ENCODE data around the gene NSUN2.

The NSUN2 gene

DNA sequence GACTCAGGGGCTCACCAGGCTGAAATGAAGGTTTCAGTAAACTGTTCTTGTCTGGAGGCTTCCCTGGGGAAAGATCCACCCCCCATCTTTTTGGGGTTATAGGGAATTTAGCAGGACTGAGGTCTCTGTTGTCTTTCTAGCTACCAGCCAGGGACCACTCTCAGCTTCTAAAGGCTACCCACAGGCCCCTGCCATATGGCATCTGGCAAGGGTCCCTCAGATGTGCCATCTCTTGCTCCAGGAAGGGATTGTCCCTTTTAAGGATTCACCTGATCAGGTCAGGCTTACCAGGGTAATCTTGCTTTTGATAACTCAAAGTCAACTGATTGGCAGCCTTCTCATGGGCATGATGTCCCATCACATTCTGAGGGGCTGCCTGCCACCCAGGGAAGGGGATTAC is 65.0 kb downstream of the NSUN2 start:
- Histone ChIP-seq H3K4me1 (ENCODE audit: insufficient read depth, low read length) (no peaks in the 10 kb centered on the region), H3K27me3 (ENCODE audit: insufficient read depth, low read length) (no peaks in the 10 kb centered on the region), H3K36me3 (ENCODE audit: insufficient read depth, low read depth, low read length) (no peaks in the 10 kb centered on the region), H3K4me3 (ENCODE audit: low read length) (no peak overlapping the region), H3K9ac (ENCODE audit: low read depth, low read length) (no peak overlapping the region), H3K27ac (ENCODE audit: low read length) (no peak overlapping the region), H3K9me3 (ENCODE audit: insufficient read depth, low read depth, low read length) (no peaks in the 10 kb centered on the region)

DNA sequence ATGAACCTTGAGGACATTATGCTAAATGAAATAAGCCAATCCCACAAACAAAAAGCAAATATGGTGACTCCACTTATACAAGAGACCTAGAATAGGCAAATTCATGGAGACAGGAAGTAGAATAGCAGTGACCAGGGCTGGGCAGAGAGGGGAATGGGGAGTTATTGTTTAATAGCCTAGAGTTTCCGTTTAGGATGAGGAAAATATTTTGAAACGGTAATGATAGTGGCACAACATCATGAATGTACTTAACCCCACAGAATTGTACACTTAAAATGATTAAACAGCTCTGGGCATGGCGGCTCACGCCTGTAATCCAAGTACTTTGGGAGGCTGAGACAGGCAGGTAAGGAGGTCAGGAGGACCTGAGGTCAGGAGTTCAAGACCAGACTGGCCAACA is 65.8 kb downstream of the NSUN2 start:
- Histone ChIP-seq H3K27ac (ENCODE audit: low read length) (no peak overlapping the region), H3K9ac (ENCODE audit: low read depth, low read length) (no peak overlapping the region), H3K4me3 (ENCODE audit: low read length) (no peak overlapping the region), H3K27me3 (ENCODE audit: insufficient read depth, low read length) (no peaks in the 10 kb centered on the region), H3K36me3 (ENCODE audit: insufficient read depth, low read depth, low read length) (no peaks in the 10 kb centered on the region), H3K4me1 (ENCODE audit: insufficient read depth, low read length) (no peaks in the 10 kb centered on the region), H3K9me3 (ENCODE audit: insufficient read depth, low read depth, low read length) (no peaks in the 10 kb centered on the region; the same call in 1 of the 2 replicates)

DNA sequence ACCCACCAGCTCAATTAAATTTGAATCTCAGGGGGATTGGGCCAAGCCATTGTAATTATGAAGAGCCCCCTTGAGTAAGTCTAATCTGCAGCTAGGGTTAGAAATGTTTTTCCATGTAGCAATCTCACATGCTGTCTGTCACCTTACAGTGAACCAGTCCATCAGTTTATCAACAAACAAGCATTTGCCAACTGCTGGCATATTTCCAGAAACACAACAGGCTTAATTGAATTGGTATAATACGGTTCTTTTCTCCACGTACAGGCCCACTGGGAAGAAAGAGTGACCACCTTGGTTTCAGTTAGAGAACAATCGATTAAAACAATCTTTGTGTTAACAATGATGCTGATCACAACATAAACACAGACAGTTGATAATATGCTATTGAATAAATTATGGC is 67.4 kb downstream of the NSUN2 start:
- Histone ChIP-seq H3K36me3 (ENCODE audit: insufficient read depth, low read depth, low read length) (no peaks in the 10 kb centered on the region), H3K4me3 (ENCODE audit: low read length) (no peak overlapping the region), H3K27ac (ENCODE audit: low read length) (no peak overlapping the region), H3K27me3 (ENCODE audit: insufficient read depth, low read length) (no peaks in the 10 kb centered on the region), H3K9ac (ENCODE audit: low read depth, low read length) (no peak overlapping the region), H3K4me1 (ENCODE audit: insufficient read depth, low read length) (no peaks in the 10 kb centered on the region), H3K9me3 (ENCODE audit: insufficient read depth, low read depth, low read length) (no peaks in the 10 kb centered on the region; the same call in 1 of the 2 replicates)

DNA sequence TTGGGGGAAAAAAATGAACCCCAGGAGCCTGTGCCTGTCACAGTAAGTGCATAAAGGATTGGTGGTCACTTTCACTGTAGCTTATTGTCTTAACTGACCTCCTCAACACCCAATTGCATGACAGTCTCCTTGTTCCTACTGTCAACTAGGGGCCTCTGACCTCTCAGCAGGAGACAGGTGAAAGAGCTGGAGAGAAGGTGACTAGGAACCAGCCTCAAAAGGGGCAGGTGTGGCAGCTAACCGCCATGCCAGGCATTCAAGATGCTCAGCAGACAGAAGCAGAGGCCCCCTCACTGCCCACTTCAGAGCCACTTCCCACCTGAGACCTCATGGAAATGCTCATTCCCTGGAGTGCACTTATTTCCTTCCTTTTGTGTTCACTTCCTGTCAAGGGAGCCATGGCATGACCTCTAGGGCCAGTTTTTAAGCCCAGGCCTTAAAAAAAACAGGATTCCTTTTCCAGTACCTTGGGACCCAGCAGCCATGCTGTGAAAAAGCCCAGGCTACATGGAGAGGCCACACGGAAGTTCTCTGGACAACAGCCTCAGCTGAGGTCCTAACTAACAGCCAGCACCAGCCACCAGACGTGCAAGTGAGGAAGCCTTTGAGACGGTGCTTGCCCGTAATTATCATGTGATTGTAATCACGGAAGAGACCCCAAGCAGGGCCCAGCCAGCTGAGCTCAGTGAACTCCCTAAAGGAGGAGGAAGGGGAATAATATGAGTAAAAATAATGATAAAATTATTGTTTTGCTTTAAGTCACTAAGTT is 74.9 kb downstream of the NSUN2 start:
- Histone ChIP-seq H3K4me1 (ENCODE audit: insufficient read depth, low read length) (no peaks in the 10 kb centered on the region), H3K9ac (ENCODE audit: low read depth, low read length) (no peak overlapping the region), H3K4me3 (ENCODE audit: low read length) (no peak overlapping the region), H3K9me3 (ENCODE audit: insufficient read depth, low read depth, low read length) (peaks cover 32% of the 10 kb centered on the region), H3K27ac (ENCODE audit: low read length) (no peak overlapping the region), H3K27me3 (ENCODE audit: insufficient read depth, low read length) (no peaks in the 10 kb centered on the region), H3K36me3 (ENCODE audit: insufficient read depth, low read depth, low read length) (no peaks in the 10 kb centered on the region)

DNA sequence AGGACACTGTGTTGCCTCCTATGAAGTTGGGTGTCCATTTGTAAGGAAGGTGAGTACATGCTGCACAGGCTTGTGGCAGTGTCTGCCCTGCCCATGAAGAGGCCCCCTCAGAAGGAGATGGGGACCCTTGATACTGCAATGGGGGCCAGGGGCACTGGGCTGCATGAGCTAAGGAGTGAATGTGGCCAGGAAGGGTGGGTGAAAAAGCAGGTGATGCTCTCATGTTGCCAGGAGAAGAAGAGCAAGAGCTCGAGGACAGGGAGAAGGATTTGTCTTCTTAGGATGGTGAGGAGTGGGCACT is 76.1 kb downstream of the NSUN2 start:
- H3K9me3 ChIP-seq (ENCODE audit: insufficient read depth, low read depth, low read length) = peaks cover 32% of the 10 kb centered on the region
- H3K4me3 ChIP-seq (ENCODE audit: low read length) = no peak overlapping the region
- H3K27ac ChIP-seq (ENCODE audit: low read length) = no peak overlapping the region
- H3K4me1 ChIP-seq (ENCODE audit: insufficient read depth, low read length) = no peaks in the 10 kb centered on the region
- no peak overlapping the region for H3K9ac ChIP-seq (ENCODE audit: low read depth, low read length)
- no peaks in the 10 kb centered on the region for H3K27me3 ChIP-seq (ENCODE audit: insufficient read depth, low read length)
- no peaks in the 10 kb centered on the region for H3K36me3 ChIP-seq (ENCODE audit: insufficient read depth, low read depth, low read length)

DNA sequence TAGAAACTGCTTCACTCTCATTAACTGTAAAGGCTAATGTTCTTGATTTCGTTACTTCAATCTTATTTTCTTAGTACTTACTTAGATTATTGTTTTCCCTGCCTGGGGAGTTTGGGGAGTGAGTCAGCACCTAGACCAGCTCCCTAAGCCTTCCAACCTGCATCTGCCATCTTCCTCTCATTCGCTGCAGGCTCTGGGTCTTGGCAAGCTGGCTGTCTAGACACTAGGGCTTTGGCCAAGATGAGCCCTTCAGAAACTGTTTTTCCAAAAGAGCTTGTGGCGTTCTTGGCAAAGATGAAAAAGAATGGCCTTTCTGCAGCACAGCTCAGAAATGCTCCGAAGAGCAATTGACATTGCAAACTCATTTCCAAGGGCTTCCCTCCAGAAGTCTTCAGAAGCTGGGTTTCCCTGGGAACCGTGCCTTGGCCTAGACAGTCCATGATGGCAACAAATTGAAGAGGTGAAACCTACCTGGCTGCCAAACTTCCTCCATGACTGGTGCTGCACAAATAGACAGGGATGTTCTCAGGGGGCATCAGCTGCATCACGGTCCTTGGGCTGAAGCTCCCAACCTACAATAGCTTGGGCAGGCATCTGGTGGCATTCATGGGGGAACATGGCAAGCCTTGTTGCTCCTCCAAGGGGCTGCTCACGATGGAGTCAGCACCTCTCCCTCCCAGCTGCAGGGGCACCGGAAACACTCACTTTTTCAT is 76.6 kb downstream of the NSUN2 start:
- H3K27me3 ChIP-seq (ENCODE audit: insufficient read depth, low read length) = no peaks in the 10 kb centered on the region
- H3K4me1 ChIP-seq (ENCODE audit: insufficient read depth, low read length) = no peaks in the 10 kb centered on the region
- no peaks in the 10 kb centered on the region for H3K36me3 ChIP-seq (ENCODE audit: insufficient read depth, low read depth, low read length)
- no peak overlapping the region for H3K27ac ChIP-seq (ENCODE audit: low read length)
- no peak overlapping the region for H3K9ac ChIP-seq (ENCODE audit: low read depth, low read length)
- H3K4me3 ChIP-seq (ENCODE audit: low read length) = no peak overlapping the region
- H3K9me3 ChIP-seq (ENCODE audit: insufficient read depth, low read depth, low read length) = peaks cover 32% of the 10 kb centered on the region

DNA sequence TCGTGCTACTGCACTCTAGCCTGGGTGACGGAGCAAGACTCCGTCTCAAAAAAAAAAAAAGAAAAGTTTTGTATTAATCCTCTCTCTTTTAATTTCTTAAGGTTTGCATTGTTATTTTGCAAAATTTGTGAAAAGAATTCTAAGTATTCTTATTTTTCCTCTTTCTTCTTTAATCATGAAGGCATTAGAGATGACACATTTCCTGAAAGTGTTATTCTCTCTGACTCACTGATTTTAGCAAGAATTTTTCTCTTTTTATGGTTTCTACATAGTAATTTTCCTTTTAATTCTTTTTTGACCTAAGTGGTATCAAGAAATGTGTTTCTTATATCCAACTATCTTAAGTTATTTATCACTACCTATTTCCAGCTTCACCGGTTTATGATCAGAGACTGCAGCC is 78.0 kb downstream of the NSUN2 start:
- Histone ChIP-seq H3K9me3 (ENCODE audit: insufficient read depth, low read depth, low read length) (peaks cover 30% of the 10 kb centered on the region), H3K27ac (ENCODE audit: low read length) (no peak overlapping the region), H3K4me1 (ENCODE audit: insufficient read depth, low read length) (no peaks in the 10 kb centered on the region), H3K27me3 (ENCODE audit: insufficient read depth, low read length) (no peaks in the 10 kb centered on the region), H3K36me3 (ENCODE audit: insufficient read depth, low read depth, low read length) (no peaks in the 10 kb centered on the region), H3K9ac (ENCODE audit: low read depth, low read length) (no peak overlapping the region), H3K4me3 (ENCODE audit: low read length) (no peak overlapping the region)

DNA sequence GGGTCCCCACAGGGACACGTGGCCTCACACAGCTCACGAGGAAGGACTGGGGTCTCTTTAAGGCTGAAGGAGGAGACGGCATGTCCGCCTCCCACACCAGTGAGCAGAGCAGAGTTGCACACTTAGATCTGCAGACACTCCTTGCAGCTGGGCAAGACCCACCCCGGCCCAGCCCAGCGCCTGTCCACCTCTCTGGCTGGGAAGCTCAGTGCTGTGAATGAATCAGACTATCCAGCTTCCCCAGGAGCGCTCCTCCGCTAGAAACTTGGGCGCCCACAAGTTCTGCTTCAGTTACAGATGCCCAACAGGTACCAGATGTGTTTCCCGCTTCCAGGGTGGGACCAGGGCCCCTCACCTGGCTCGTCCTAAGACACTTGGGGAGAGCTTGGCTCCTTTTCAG is 78.9 kb downstream of the NSUN2 start:
- no peaks in the 10 kb centered on the region for H3K36me3 ChIP-seq (ENCODE audit: insufficient read depth, low read depth, low read length)
- H3K4me3 ChIP-seq (ENCODE audit: low read length) = no peak overlapping the region
- H3K4me1 ChIP-seq (ENCODE audit: insufficient read depth, low read length) = no peaks in the 10 kb centered on the region
- H3K27me3 ChIP-seq (ENCODE audit: insufficient read depth, low read length) = no peaks in the 10 kb centered on the region
- H3K9ac ChIP-seq (ENCODE audit: low read depth, low read length) = no peak overlapping the region
- H3K27ac ChIP-seq (ENCODE audit: low read length) = no peak overlapping the region
- H3K9me3 ChIP-seq (ENCODE audit: insufficient read depth, low read depth, low read length) = peaks cover 24% of the 10 kb centered on the region

DNA sequence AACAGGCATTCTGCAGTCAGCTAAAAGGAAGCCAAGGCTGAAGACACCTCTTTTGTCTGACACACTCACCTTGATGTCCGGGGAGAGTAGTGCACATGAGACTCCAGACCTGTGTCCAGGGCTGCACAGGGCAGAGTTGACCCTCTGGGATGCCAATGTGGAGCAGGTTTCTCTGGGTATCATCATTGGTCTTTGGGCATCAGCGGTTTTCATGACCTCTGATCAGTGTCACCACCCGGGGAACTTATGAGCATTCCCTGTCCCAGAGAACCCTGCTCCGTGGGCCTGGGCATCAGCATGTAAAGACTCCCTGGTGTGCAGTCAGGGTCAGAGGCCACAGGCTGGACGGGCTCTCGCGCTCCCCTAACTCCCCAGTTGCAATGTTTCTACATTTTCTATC is 80.2 kb downstream of the NSUN2 start:
- H3K36me3 ChIP-seq (ENCODE audit: insufficient read depth, low read depth, low read length) = no peaks in the 10 kb centered on the region

DNA sequence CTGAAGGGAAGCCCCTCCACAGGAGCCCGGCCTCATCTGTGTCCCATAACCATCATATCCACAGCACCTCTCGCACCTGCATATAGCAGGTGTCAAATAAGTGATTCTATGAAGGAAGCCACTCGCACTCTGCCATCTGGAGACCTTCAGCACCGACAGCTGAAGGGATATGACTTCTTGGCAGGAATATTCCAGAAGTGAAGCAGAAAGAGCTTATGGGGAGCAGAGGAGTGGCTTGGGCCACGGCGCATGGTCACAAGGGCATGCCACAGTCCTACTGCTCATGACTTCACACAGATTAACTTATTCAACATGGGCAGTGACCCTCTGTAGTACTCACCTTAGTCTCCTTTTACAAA is 80.9 kb downstream of the NSUN2 start:
- Histone ChIP-seq H3K4me3 (ENCODE audit: low read length) (no peak overlapping the region), H3K27ac (ENCODE audit: low read length) (no peak overlapping the region), H3K9me3 (ENCODE audit: insufficient read depth, low read depth, low read length) (peaks cover 7% of the 10 kb centered on the region; the same call in 1 of the 2 replicates), H3K36me3 (ENCODE audit: insufficient read depth, low read depth, low read length) (no peaks in the 10 kb centered on the region), H3K9ac (ENCODE audit: low read depth, low read length) (no peak overlapping the region), H3K4me1 (ENCODE audit: insufficient read depth, low read length) (no peaks in the 10 kb centered on the region), H3K27me3 (ENCODE audit: insufficient read depth, low read length) (no peaks in the 10 kb centered on the region)

More for the DNA sequence above, 80.2 kb downstream of the NSUN2 start:
- H3K9ac ChIP-seq (ENCODE audit: low read depth, low read length) = no peak overlapping the region
- H3K4me3 ChIP-seq (ENCODE audit: low read length) = no peak overlapping the region
- no peaks in the 10 kb centered on the region for H3K27me3 ChIP-seq (ENCODE audit: insufficient read depth, low read length)
- no peaks in the 10 kb centered on the region for H3K4me1 ChIP-seq (ENCODE audit: insufficient read depth, low read length)
- H3K9me3 ChIP-seq (ENCODE audit: insufficient read depth, low read depth, low read length) = peaks cover 12% of the 10 kb centered on the region
- no peak overlapping the region for H3K27ac ChIP-seq (ENCODE audit: low read length)

DNA sequence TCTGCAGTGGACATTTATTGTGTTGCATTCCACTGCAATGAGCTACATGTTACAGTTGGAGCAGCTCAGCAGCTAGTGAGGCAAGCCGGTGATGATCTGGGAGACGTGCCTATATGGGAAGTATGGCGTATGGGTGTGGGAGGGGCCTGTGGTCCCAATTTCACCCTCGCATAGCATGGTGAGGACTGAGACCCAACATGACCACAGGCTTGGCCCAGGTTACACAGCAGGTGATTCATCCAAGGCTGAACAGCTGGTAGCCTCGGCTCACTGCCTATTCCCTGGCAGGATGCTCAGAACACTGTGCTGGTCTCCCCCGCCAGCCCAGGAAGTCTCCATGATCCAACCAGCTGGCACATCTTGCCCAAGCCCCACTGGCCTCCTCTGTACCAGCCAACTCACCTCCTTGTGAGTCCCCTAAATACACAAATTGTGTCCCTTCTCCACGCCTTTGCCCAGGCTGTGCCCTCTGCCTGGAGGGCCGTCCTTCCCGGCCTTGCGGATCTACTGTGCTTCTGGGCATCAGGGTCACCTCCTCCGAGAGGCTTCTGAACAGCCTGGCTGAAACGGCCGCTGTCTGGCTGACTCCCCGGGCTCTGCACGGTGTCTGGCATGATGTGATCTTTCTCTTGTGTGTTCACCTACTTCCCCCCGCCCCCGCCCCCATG is 81.4 kb downstream of the NSUN2 start:
- H3K4me1 ChIP-seq (ENCODE audit: insufficient read depth, low read length) = no peaks in the 10 kb centered on the region
- no peaks in the 10 kb centered on the region for H3K36me3 ChIP-seq (ENCODE audit: insufficient read depth, low read depth, low read length)
- peaks cover 2% of the 10 kb centered on the region; the same call in 1 of the 2 replicates for H3K9me3 ChIP-seq (ENCODE audit: insufficient read depth, low read depth, low read length)
- no peaks in the 10 kb centered on the region for H3K27me3 ChIP-seq (ENCODE audit: insufficient read depth, low read length)
- H3K27ac ChIP-seq (ENCODE audit: low read length) = no peak overlapping the region
- H3K4me3 ChIP-seq (ENCODE audit: low read length) = no peak overlapping the region
- no peak overlapping the region for H3K9ac ChIP-seq (ENCODE audit: low read depth, low read length)

DNA sequence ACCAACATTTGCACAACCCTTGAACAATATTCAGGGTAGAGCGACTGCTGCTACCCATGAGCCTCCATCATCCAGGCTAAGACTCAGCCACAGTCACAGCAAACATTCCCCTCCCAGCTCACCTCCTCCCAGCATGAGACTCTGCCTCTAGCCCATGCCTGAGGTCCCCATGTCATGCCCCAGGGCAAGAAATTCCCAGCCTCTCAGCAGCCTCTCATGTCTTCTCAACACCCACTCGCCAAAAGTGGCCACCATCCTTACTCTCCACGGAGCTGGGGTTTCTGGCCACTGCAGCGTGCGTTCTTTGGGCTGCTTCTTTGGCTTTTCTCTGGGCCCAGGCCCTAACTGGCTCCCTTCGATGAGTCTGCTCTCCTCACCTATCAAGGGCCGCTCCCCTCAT is 82.2 kb downstream of the NSUN2 start:
- Histone ChIP-seq H3K9me3 (ENCODE audit: insufficient read depth, low read depth, low read length) (no peaks in the 10 kb centered on the region), H3K9ac (ENCODE audit: low read depth, low read length) (no peak overlapping the region), H3K4me1 (ENCODE audit: insufficient read depth, low read length) (no peaks in the 10 kb centered on the region), H3K36me3 (ENCODE audit: insufficient read depth, low read depth, low read length) (no peaks in the 10 kb centered on the region), H3K4me3 (ENCODE audit: low read length) (no peak overlapping the region), H3K27ac (ENCODE audit: low read length) (no peak overlapping the region), H3K27me3 (ENCODE audit: insufficient read depth, low read length) (no peaks in the 10 kb centered on the region)
